Jurkat, Clone E6-1 (cell line): ENCODE data around the gene MARK3.
A peak's percentile ranks its signal among the peaks of the same experiment; 100 is the strongest.

Experiments used
- DNase-seq: peaks from one replicate; pipeline ENCODE4 v3.0.0-alpha.2; 2011; ENCODE audit warnings: low read depth, low spot score
- H3K4me3 ChIP-seq: 2 replicates; pipeline ENCODE4 v1.5.1; 2011; ENCODE audit warnings: mild to moderate bottlenecking, low read length, control low read depth, moderate library complexity

The MARK3 gene

DNA sequence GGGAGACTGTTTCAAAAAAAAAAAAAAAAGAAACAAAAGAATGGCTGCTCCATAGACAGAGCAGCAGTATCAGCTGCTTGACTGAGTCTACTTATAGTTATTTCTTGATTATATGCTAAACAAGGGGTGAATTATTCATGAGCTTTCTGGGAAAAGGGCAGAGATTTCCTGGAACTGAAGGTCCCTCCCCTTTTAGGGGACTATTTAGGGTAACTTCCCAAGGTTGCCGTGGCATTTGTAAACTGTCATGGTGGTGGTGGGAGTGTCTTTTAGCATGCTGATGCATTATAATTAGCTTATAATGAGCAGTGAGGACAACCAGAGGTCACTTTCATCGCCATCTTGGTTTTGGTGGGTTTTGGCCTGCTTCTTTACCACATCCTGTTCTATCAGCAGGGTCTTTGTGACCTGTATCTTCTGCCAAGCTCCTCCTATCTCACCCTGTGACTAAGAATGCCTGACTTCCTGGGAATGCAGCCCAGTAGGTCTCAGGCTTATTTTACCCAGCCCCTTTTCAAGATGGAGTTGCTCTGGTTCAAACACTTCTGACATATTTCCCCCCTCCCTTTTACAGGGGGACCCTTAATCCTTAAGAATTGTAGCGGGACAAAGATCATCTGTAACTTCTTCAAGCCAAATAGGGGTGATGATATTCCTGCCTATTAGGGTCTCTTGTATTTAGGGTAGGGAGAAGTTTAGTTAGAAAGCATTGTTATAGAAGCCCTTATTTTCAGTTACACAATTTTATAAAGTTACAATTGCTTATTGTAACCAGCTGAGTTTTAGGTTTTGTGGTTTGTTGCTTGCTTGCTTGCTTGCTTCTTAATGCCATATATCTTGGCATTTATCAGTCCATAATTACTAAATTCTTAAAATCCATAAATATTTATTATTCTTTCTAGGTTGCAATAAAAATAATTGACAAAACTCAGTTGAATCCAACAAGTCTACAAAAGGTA lies 42.5 kb downstream of the MARK3 start:
- DNase-seq, result peak; percentile 19
- H3K4me3 ChIP-seq, result no peak overlapping the region

- H3K4me3 ChIP-seq, result no peak overlapping the region
- DNase-seq, result no peak
These were observed 43.7 kb downstream of the MARK3 start for GRCh38 chr14:103428723-103429556.

GRCh38 chr14:103430358-103430757 lies 45.1 kb downstream of the MARK3 start:
- DNase-seq, result no peak
- no peak overlapping the region for H3K4me3 ChIP-seq

- no peak overlapping the region for H3K4me3 ChIP-seq
- no peak for DNase-seq
These were observed 47.4 kb downstream of the MARK3 start for GRCh38 chr14:103432627-103433026.

DNA sequence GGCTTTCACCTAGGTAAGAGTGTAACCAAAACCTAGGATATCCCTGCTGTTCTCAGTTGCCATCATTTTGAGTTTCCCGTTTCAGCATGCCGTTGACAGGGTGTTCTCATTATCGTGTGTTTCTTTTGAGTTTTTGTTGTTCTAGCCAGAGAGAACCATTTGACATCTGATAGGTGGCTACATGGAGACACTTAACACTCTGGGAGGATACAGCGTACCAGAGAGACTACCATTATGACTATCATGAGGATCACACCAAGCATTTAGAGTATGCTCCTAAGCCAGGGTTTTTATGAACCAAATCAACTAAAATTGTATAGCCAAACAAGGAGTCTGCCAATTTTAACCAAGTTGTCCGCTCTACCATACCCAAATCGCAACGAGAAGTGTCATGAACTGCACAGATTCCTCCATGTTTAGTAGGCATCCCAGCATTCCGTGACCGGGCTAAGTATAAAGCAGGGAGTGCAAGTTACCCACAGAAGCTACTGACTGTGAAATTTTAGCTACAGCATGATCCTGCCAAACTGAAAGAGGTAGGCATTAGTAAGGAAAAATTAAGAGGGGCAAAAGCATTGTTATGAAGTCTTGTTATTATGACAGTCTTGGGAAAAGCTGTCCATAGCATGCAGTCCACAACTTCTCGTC lies 48.8 kb downstream of the MARK3 start:
- H3K4me3 ChIP-seq, result no peak overlapping the region
- DNase-seq, result no peak

DNA sequence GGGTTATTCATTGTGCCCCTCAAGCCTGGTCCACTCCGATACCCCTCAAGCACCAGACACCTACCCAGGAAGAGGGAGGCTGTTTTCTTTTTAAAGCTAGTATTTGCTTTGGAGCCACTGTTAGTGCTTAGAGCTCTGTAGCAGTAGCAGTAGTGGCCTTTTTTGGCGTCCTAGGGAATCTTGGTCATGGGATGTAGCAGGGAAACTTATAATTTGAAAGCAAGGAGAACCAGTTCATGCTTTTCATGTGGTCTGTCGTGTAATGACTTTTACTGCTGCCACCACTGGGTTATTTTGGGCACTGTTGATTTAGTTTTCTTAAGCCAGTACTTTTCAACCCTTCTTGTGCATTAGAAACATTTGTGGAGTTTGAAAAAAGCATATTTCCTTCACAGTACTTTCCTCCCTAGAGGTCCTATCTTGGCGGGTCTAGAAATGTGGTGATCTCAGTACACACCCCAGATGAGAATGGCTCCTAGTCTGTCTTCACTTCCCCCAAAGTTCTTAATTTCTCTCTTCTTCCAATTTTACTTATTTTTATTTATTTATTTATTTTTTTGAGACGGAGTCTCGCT lies 49.7 kb downstream of the MARK3 start:
- DNase-seq, result no peak

GRCh38 chr14:103436533-103436932 lies 51.3 kb downstream of the MARK3 start:
- DNase-seq, result no peak

More for the DNA sequence above, 49.7 kb downstream of the MARK3 start:
- H3K4me3 ChIP-seq, result no peak overlapping the region

GRCh38 chr14:103442288-103442687 lies 57.1 kb downstream of the MARK3 start:
- DNase-seq, result no peak
- H3K4me3 ChIP-seq, result no peak overlapping the region

More at GRCh38 chr14:103436533-103436932, 51.3 kb downstream of the MARK3 start:
- no peak overlapping the region for H3K4me3 ChIP-seq

DNA sequence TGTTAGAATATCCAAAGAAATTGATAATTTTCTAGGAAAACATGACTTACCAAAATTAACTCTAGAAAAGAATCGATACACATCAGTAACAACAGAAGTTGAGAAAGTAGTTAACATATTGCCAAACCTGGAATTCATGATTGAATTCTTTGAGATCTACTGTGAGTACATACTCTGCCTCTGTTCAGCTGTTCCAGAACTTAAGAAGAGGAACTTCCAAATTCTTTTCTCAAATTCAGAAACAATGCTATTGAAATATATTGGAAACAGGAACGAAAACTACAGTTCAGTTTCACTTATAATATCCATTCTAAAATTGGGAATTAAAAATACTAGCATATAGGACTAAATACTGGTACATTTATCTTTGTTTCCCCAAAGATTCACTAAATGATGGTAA lies 57.9 kb downstream of the MARK3 start:
- H3K4me3 ChIP-seq, result no peak overlapping the region

DNA sequence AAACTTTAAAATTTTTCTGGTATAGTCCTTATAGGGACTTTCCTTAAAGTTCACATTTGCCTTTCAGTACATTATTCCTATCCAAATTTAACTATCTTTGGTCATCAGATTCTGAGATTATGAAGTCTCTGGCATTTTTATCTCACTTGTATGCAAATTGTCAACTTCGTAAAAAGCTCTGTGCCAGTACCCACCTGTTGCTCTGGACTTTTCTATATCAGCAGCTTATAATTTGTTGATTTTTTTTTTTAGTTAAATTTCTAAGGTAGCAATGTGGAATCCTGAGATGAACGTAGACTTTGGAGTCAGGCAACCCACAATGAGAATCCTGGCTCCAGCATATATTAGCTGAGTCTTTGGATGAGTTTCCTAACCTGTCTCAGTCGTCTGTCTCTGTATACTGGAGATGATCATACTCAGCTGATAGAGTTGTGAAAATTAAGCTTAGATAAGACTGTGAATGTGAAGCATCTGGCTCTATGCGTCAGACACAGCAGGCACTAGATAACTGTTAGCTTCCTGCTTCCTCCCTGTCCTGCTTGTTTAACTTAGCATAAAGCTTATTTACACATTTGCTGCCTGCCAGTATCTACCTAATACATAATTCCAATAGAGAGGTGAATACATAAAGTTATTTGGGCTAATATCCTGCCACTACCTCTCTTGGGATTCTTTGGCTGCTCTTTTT lies 59.8 kb downstream of the MARK3 start:
- H3K4me3 ChIP-seq, result no peak overlapping the region
- no peak for DNase-seq

More for the DNA sequence above, 57.9 kb downstream of the MARK3 start:
- no peak for DNase-seq

DNA sequence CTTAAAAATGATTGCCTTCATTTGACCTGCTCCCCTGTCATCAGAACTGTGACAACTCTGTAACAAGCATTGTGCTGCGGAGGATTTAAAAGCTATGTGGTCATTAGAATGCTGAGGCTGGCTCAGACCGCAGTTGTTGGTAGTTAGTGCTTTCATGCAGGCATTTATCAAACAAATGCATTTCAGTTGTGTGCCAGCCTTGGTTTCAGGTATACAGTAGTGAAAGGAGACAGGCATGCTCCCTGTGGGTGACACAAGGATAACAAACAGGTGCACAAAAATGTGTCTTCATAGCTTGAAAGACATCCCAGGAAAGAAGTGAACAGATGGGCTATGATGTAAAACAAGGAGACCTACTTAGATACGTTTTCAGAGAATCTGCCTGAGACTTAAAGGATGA lies 60.6 kb downstream of the MARK3 start:
- H3K4me3 ChIP-seq, result no peak overlapping the region
- no peak for DNase-seq

DNA sequence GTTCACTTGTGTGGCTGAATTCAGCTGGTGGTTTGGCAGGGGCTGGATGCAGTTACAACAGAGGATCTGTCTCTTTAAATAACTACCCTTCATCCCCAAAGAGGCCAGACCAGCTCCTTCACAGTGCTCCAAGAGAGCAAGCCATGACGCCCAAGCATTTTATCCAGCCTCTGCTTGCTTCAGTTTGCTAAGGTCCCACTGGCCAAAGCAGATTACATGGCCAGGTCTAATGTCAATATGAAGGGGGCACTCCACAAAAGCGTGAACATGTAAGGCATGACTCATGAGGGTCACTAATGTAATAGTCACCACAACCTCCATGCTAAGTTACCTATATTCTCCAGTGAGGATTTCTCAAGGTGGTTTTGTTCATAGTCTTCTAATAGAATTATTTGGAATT lies 62.9 kb downstream of the MARK3 start:
- H3K4me3 ChIP-seq, result no peak overlapping the region
- DNase-seq, result no peak

DNA sequence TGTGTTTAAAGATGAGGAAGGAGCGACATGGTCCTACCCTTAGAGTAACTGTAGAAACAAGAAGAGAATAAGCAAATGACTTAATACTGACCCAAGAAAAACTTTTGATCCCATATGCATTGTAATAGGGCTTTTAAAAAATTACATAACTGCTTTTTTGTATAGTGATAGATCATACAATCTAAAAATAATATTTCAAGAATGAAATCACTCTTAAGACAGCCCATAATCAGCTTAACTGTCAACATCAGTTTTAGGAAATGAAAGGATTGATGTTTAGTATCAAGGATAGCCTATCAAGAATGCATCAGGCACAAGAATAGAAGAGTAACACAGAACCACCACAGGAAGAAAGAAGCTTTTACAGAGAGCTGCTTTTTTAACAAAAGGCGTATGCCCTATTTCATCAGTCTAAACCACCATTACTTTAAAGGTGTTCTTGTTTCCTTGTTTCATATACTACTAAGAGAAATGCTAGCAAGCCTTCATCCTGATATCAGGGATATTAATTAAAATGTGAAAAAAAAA lies 64.5 kb downstream of the MARK3 start:
- H3K4me3 ChIP-seq, result no peak overlapping the region
- DNase-seq, result no peak

DNA sequence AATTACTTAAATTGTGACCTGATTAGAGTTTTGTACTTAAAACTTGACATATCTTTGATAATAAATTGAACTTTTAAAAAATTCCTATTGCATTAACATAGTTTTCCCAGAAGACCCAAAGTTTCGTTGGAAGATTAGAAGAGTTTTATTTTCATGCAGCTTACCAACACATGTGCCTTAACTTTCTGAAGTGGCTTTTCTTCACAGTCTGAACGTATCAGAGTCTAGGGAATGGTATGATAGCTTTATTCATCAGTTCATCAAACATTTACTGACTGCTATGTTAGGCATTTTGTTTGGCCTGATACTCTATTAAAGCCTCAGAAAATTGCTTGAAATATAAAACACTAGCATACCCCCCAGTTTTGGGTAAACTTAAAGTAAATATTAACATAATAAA lies 65.2 kb downstream of the MARK3 start:
- no peak overlapping the region for H3K4me3 ChIP-seq
- no peak for DNase-seq

DNA sequence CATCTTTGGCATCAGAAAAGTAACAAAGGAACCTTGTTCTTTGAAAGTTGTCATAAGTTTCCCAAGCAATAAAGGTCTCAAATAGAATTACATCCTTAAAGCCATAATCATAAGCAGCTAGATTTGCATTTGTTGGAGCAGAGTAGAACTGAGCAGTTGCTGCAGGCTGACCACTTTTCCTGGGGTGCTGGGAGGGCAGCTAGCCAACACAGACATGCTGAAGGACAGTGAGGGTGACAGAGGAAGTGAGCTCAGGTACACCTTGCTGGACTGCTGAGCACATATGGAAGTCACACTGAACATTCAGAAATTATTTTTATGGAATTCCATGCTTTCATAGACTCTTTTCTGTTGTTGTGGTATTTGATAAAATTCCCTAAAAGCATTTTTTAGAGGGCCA lies 66.2 kb downstream of the MARK3 start:
- no peak overlapping the region for H3K4me3 ChIP-seq
- DNase-seq, result no peak

- no peak overlapping the region for H3K4me3 ChIP-seq
- no peak for DNase-seq
These were observed 68.6 kb downstream of the MARK3 start for GRCh38 chr14:103453791-103454190.

DNA sequence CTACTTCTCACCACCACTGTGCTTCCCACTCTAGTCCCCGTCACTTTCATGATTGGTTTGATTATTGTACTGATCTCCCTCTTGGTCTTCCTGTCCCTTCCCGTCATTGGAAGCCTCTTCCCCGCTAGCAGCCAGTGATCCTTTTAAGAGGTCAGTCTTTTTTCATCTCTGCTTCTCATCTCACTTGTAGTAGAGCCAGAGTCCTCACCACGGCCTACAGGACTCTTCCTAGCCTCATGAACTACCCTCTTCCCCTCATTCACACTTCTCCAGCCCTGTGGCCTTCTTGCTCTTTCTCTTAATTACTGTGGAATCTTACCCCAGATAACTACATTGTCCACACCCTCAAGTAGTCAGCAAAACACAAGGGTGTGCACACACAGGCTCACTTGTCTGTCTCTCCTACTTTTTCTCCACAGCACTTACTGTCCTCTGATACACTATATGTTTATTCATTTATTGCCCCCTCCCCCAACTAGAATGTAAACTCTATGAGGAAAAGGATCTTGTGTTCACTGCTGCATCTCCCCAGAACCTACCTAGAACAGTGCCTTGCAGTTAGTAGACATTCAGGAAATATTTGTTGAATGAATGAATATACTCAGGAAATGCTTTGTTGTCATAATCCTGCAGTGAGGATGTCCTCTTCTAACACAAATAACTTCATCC lies 71.1 kb downstream of the MARK3 start:
- H3K4me3 ChIP-seq, result no peak overlapping the region
- no peak for DNase-seq

GRCh38 chr14:103460415-103460814 lies 75.2 kb downstream of the MARK3 start:
- no peak overlapping the region for H3K4me3 ChIP-seq
- DNase-seq, result peak; percentile 16
